ENCODE results near the gene BICD1.

Gene BICD1

GRCh38 chr12:32281098-32281497 lies 174.5 kb downstream of the BICD1 start:
- DNase-seq (ENCODE audit: low spot score), result no peak

- DNase-seq (ENCODE audit: low spot score), result no peak
Observed at GRCh38 chr12:32284561-32284960, 177.9 kb downstream of the BICD1 start.

- no peak for DNase-seq (ENCODE audit: low spot score)
Observed at GRCh38 chr12:32285021-32285420, 178.4 kb downstream of the BICD1 start.

GRCh38 chr12:32285489-32285888 lies 178.8 kb downstream of the BICD1 start:
- no peak for DNase-seq (ENCODE audit: low spot score)

GRCh38 chr12:32290411-32290810 lies 183.8 kb downstream of the BICD1 start:
- no peak for DNase-seq (ENCODE audit: low spot score)

- DNase-seq (ENCODE audit: low spot score), result no peak
Observed at GRCh38 chr12:32292151-32292550, 185.5 kb downstream of the BICD1 start.

- no peak for DNase-seq (ENCODE audit: low spot score)
Observed at GRCh38 chr12:32293808-32294419, 187.3 kb downstream of the BICD1 start.

GRCh38 chr12:32296567-32296966 lies 189.9 kb downstream of the BICD1 start:
- no peak for DNase-seq (ENCODE audit: low spot score)

GRCh38 chr12:32298917-32299316 lies 192.3 kb downstream of the BICD1 start:
- no peak for DNase-seq (ENCODE audit: low spot score)

- DNase-seq (ENCODE audit: low spot score), result no peak
Observed at GRCh38 chr12:32301216-32301615, 194.6 kb downstream of the BICD1 start.

- DNase-seq (ENCODE audit: low spot score), result peak; percentile 1
Observed at GRCh38 chr12:32302218-32303173, 195.8 kb downstream of the BICD1 start.

GRCh38 chr12:32303174-32303549 lies 196.5 kb downstream of the BICD1 start:
- no peak for DNase-seq (ENCODE audit: low spot score)

- DNase-seq (ENCODE audit: low spot score), result peak; percentile 52
Observed at GRCh38 chr12:32305163-32305562, 198.5 kb downstream of the BICD1 start.

GRCh38 chr12:32307326-32307725 lies 200.7 kb downstream of the BICD1 start:
- DNase-seq (ENCODE audit: low spot score), result no peak

- no peak for DNase-seq (ENCODE audit: low spot score)
Observed at GRCh38 chr12:32309811-32310736, 203.4 kb downstream of the BICD1 start.

- DNase-seq (ENCODE audit: low spot score), result peak; percentile 34
Observed at GRCh38 chr12:32312049-32312670, 205.5 kb downstream of the BICD1 start.

- no peak for DNase-seq (ENCODE audit: low spot score)
Observed at GRCh38 chr12:32322354-32322753, 215.7 kb downstream of the BICD1 start.

GRCh38 chr12:32331133-32331532 lies 224.5 kb downstream of the BICD1 start:
- no peak for DNase-seq (ENCODE audit: low spot score)

GRCh38 chr12:32332446-32332845 lies 225.8 kb downstream of the BICD1 start:
- no peak for DNase-seq (ENCODE audit: low spot score)

GRCh38 chr12:32334371-32334777 lies 227.7 kb downstream of the BICD1 start:
- no peak for DNase-seq (ENCODE audit: low spot score)

- no peak for DNase-seq (ENCODE audit: low spot score)
Observed at GRCh38 chr12:32336261-32336660, 229.6 kb downstream of the BICD1 start.

GRCh38 chr12:32343496-32343895 lies 236.8 kb downstream of the BICD1 start:
- DNase-seq (ENCODE audit: low spot score), result no peak
